ENCODE results near the gene ARHGAP8. TPM values are rescaled to one million over a fixed set of nuclear protein-coding genes. Genes with fewer than 3 reads are reported as not detected.
A peak's percentile ranks its signal among the peaks of the same experiment; 100 is the strongest.

The ARHGAP8 gene
- total RNA-seq, 3 donors from 2014 or later: 25.0 to 74.6 (median 43.7) TPM

DNA sequence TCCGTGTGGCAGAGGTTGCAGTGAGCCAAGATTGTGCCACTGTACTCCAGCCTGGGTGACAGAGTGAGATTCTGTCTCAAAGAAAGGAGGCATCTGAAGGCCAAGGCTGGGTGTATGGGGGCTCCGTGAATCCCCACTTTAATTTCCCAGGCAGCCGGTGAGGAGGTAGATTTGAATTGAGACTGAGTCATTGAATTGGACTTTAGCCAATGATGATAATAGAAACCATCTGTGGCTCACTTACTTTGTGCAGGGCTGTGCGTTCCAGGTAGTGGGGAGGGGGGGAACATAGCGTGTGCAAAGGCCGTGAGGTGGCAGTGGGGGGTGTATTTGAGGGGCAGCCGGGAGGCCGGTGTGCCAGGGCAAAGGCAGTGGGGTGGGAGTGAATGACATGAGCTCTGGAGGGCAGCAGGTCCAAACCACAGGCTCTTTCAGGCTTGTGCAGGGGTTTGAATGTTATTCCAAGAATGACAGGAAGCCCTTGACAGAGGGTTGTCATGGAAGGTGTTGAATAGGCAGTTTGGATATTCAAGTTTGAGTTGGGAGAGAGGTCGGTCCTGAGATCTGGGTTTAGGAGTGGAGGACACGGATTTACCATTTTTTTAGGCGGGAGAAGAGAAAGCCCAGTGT lies 6.1 kb downstream of the ARHGAP8 start:
- intact Hi-C loops (cut with DNase I, micrococcal nuclease): no loop called here
- TF ChIP-seq, protein P1, sequence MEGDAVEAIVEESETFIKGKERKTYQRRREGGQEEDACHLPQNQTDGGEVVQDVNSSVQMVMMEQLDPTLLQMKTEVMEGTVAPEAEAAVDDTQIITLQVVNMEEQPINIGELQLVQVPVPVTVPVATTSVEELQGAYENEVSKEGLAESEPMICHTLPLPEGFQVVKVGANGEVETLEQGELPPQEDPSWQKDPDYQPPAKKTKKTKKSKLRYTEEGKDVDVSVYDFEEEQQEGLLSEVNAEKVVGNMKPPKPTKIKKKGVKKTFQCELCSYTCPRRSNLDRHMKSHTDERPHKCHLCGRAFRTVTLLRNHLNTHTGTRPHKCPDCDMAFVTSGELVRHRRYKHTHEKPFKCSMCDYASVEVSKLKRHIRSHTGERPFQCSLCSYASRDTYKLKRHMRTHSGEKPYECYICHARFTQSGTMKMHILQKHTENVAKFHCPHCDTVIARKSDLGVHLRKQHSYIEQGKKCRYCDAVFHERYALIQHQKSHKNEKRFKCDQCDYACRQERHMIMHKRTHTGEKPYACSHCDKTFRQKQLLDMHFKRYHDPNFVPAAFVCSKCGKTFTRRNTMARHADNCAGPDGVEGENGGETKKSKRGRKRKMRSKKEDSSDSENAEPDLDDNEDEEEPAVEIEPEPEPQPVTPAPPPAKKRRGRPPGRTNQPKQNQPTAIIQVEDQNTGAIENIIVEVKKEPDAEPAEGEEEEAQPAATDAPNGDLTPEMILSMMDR (IDR thresholded peaks at IDR 0.05): no peak
- Histone ChIP-seq H3K9me3 (no peaks in the 10 kb centered on the region), H3K4me1 (ENCODE audit: low read depth) (peaks cover 20% of the 10 kb centered on the region), H3K4me3 (no peak overlapping the region), H3K36me3 (ENCODE audit: low read depth) (no peaks in the 10 kb centered on the region)
- DNase-seq: no peak
- peak; percentile 47 for ATAC-seq

DNA sequence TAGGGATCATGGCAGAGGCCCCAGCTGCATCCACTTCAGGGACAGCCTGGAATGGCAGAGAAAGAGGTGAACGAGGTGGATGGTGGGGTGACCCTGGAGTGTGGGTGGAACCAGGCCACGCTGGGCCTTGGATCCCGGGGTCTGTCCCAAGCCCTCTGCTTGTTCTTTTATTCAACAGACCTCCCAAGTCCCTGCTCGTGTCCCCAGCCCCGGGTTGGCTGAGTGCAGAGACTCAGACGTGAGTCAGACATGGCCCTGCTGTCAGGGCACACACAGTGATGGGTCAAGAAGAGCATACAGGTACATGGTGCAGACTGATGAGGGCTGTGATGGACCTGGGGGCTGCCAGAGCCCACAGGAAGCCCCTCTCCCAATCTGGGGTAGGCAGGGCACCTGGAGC lies 6.6 kb downstream of the ARHGAP8 start:
- DNase-seq (no peak), ATAC-seq (no peak)
- H3K9me3 ChIP-seq: no peaks in the 10 kb centered on the region
- TF ChIP-seq, protein P1 (IDR thresholded peaks at IDR 0.05): no peak
- peaks cover 17% of the 10 kb centered on the region for H3K4me1 ChIP-seq (ENCODE audit: low read depth)
- H3K36me3 ChIP-seq (ENCODE audit: low read depth): no peaks in the 10 kb centered on the region
- intact Hi-C loops (cut with DNase I, micrococcal nuclease): no loop called here
- H3K4me3 ChIP-seq: no peak overlapping the region

DNA sequence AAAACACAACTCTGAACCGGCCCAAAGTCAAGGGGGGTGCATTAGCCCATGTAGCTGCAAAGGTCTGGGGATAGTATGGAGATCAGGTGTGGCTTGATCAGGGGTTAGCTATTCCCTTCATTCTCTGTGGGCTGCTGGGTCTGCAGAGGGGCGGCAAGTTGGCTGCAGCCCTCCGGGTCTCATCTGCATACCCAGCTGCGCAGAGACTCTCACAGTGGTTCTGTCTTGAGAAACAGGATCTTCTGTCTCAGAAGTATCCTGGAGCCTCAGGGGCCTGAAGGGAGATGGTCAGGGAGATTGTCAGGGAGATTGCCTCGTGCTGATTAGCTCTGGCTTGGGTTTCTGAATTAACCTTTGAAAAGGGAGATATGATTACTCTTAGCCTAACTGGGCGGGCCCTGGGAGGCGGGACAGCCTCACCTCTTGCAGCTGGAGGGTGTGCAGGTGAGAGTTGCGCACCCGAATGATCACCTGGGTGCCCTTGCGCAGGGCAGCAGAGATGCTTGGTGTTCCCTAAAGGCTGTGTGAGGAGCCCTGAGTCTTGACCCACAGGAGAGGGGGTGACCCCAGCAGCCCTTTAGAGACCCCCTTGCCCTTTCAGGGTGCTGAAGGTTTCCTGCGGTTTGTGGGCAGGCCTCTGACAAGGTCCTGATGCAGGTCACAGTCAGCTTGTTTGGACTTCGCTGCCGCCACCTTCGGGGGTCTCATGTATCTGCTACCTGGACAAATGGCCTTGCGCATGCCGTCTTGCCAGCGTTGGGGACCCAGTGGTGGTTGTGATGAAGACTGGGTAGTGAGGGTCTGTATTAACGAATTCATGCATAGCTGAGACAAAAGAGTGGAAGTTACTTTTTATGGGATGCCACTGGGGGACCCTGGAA lies 7.3 kb downstream of the ARHGAP8 start:
- intact Hi-C loops (cut with DNase I, micrococcal nuclease): no loop called here
- DNase-seq: peak in 1 of 3 donors; percentile 40
- peak; percentile 20 for ATAC-seq
- TF ChIP-seq, protein P1 (IDR thresholded peaks at IDR 0.05): no peak
- Histone ChIP-seq H3K4me1 (ENCODE audit: low read depth) (peaks cover 17% of the 10 kb centered on the region), H3K9me3 (no peaks in the 10 kb centered on the region), H3K4me3 (no peak overlapping the region), H3K36me3 (ENCODE audit: low read depth) (no peaks in the 10 kb centered on the region)

DNA sequence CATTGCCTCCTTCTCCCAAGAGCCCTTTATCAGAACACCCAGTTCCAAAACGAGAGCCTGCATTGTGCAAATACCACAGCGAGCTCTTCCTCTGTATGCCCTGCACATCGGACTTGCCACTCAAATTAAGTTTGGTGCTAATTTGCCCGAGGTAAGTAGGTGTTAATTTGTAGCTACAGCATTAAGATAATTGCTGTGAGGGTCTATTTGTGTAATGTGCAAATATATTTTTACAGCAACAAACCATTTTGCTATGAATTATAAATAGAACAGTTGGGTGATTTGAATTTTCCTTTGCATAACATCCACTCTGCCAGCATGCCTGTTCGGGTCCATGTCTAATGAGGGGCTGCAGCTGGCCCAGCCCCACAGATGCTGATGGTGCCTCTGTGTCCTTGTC lies 8.1 kb downstream of the ARHGAP8 start:
- TF ChIP-seq, protein P1 (IDR thresholded peaks at IDR 0.05): no peak
- Histone ChIP-seq H3K4me1 (ENCODE audit: low read depth) (peaks cover 17% of the 10 kb centered on the region), H3K4me3 (no peak overlapping the region), H3K9me3 (no peaks in the 10 kb centered on the region), H3K36me3 (ENCODE audit: low read depth) (no peaks in the 10 kb centered on the region)
- DNase-seq: no peak
- no peak for ATAC-seq
- intact Hi-C loops (cut with DNase I, micrococcal nuclease): no loop called here

DNA sequence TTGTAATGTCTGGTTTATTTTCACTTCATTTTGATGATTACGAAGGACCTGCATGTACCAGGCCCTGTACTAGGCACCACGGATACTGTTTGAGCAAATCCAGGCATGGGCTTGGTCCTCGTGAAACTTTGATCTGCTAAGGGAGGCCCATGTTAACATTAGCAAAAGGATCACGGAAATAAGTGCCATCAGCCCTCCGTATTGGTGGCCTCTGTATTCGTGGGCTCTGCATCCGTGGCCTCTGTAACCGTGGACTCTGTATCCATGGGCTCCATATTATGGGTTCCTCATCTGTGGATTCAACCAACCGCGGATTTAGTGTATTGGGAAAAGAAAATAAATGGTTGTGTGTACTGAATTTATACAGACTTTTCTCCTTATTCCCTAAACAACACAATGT lies 8.7 kb downstream of the ARHGAP8 start:
- no peak for DNase-seq

More for the DNA sequence above, 8.7 kb downstream of the ARHGAP8 start:
- no peak for ATAC-seq
- Histone ChIP-seq H3K4me3 (no peak overlapping the region), H3K4me1 (ENCODE audit: low read depth) (peaks cover 14% of the 10 kb centered on the region), H3K9me3 (no peaks in the 10 kb centered on the region), H3K36me3 (ENCODE audit: low read depth) (no peaks in the 10 kb centered on the region)
- intact Hi-C loops (cut with DNase I, micrococcal nuclease): no loop called here
- TF ChIP-seq, protein P1 (IDR thresholded peaks at IDR 0.05): no peak
